ENCODE results near the gene C2orf81. TPM values are rescaled to one million over a fixed set of nuclear protein-coding genes. Genes with fewer than 3 reads are reported as not detected.

The C2orf81 gene
- total RNA-seq, 6 experiments from 2014 or later = 0.53 to 2.3 (median 1.4) TPM

DNA sequence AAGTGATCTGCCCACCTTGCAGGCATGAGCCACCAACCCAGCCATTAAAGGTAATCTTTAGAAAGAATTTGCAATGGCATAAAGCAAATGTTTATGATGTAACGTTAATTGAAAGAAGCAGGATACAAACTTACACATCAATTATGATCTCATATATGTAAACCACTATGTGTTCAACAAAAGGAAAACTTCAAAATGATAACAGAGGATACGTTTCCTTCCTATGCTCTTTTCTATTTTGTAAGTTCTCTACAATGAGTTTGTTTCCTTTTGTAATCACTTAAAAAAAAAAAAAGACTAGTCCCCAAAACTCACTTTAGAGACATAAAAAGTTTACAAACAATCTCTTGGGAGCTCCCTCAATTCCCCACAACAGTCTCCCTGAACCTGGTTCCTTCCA lies 1.4 kb downstream of the C2orf81 start:
- TF ChIP-seq, protein P1, sequence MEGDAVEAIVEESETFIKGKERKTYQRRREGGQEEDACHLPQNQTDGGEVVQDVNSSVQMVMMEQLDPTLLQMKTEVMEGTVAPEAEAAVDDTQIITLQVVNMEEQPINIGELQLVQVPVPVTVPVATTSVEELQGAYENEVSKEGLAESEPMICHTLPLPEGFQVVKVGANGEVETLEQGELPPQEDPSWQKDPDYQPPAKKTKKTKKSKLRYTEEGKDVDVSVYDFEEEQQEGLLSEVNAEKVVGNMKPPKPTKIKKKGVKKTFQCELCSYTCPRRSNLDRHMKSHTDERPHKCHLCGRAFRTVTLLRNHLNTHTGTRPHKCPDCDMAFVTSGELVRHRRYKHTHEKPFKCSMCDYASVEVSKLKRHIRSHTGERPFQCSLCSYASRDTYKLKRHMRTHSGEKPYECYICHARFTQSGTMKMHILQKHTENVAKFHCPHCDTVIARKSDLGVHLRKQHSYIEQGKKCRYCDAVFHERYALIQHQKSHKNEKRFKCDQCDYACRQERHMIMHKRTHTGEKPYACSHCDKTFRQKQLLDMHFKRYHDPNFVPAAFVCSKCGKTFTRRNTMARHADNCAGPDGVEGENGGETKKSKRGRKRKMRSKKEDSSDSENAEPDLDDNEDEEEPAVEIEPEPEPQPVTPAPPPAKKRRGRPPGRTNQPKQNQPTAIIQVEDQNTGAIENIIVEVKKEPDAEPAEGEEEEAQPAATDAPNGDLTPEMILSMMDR (IDR thresholded peaks at IDR 0.05) = no peak
- Mint-ChIP-seq H3K27ac (peak overlapping the region; percentile 13), H3K4me3 (peak overlapping the region; percentile 11; the same call in 1 of the 2 replicates), H3K4me1 (ENCODE audit: low read depth) (peaks cover 33% of the 10 kb centered on the region), H3K36me3 (ENCODE audit: low read depth) (peaks cover 7% of the 10 kb centered on the region; the same call in 1 of the 2 replicates), H3K27me3 (ENCODE audit: insufficient read depth) (no peaks in the 10 kb centered on the region; the same call in 1 of the 2 replicates), H3K9me3 (no peaks in the 10 kb centered on the region)
- no peak for DNase-seq

DNA sequence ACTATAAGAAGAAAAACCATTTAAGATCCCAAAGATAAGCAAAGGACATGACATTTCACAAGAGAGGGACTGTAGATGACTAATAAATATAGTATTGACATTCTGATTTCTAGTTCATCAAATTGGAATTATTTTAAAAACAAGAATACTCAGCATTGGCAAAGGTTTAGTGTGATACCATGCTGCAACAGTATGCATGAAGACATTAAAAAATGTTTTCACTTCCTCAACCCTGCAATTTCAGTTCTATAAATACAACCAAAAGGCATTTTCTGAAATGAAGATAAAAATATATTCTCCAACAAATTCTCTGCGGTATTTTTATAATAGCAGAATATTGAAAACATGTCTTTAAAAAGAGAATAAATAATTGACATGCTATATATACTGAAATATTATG lies 2.1 kb downstream of the C2orf81 start:
- no peak for DNase-seq
- Mint-ChIP-seq H3K27me3 (ENCODE audit: insufficient read depth) (no peaks in the 10 kb centered on the region; the same call in 1 of the 2 replicates), H3K9me3 (no peaks in the 10 kb centered on the region), H3K27ac (no peak overlapping the region), H3K4me3 (no peak overlapping the region), H3K36me3 (ENCODE audit: low read depth) (0 out of 2 replicates have a peak, but pooled peaks cover under 1% of the 10 kb centered on the region), H3K4me1 (ENCODE audit: low read depth) (peaks cover 26% of the 10 kb centered on the region)
- TF ChIP-seq, protein P1 (IDR thresholded peaks at IDR 0.05) = no peak

DNA sequence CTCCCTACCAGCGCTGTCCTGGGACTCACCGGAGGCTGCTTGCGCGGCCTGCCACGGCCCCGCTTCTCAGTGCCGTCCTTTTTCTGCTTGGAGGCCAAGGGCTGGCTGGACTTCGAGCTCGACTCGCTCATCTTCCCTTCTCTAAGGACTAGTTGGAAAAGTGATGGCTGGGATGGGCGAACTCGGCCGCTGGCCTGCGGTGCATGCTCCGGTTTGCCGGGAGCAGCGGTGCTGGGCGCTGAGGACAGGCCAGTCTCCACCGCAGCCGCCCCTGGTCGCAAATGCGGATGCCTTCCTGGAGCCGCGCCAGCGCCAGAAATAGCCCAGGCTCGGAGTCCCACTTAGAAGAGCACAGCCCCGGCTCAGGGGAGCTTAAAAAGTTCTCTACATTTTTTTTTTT lies 3.1 kb downstream of the C2orf81 start:
- Mint-ChIP-seq H3K9me3 (no peaks in the 10 kb centered on the region), H3K4me1 (ENCODE audit: low read depth) (peaks cover 21% of the 10 kb centered on the region), H3K27me3 (ENCODE audit: insufficient read depth) (no peaks in the 10 kb centered on the region; the same call in 1 of the 2 replicates), H3K4me3 (no peak overlapping the region), H3K36me3 (ENCODE audit: low read depth) (no peaks in the 10 kb centered on the region), H3K27ac (no peak overlapping the region)
- no peak for DNase-seq
- TF ChIP-seq, protein P1 (IDR thresholded peaks at IDR 0.05) = no peak

DNA sequence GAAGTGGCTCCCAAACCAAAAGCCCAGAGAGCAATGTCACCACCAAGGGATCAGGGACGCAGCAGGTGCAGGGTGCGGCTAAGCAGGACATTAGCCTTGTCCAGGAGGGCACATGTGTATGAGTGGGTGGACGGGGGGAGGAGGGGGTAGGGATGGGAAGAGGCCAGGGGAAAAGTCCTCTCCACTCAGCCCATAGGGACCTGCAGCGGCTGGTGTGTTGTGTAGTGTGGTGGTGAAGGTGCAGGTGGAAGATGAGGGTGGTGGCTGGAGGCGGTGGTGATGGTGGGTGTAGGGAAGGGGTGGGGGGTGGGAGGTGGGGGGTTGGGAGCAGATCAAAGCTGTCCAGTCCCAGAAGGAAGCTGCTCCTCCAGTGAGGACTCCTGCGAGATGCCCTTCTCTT lies 3.7 kb downstream of the C2orf81 start:
- DNase-seq = no peak
- no peak overlapping the region for H3K4me3 Mint-ChIP-seq
- peaks cover 16% of the 10 kb centered on the region for H3K4me1 Mint-ChIP-seq (ENCODE audit: low read depth)
- no peaks in the 10 kb centered on the region for H3K36me3 Mint-ChIP-seq (ENCODE audit: low read depth)
- TF ChIP-seq, protein P1 (IDR thresholded peaks at IDR 0.05) = no peak
- H3K27me3 Mint-ChIP-seq (ENCODE audit: insufficient read depth) = no peaks in the 10 kb centered on the region; the same call in 1 of the 2 replicates
- H3K9me3 Mint-ChIP-seq = no peaks in the 10 kb centered on the region
- no peak overlapping the region for H3K27ac Mint-ChIP-seq

DNA sequence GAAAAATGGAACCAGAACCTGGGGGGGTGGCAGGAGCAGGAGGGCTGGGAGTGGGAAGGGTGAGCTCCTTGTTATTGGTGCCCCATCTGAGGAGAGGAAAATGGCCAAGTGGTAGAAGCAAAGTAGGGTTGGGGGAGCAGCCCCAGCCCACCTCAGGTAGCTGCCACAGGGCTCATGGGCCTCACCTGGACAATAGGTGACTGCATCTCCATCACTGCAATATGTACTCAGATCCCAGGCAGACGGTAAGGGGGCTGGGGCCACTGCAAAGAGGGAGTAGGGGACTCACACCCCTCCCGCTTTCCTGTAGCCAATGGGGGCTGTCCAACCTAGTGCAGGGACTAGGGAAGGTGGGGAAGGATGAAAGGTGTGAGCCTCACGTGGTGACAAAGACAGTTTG lies 4.2 kb downstream of the C2orf81 start:
- Mint-ChIP-seq H3K4me3 (no peak overlapping the region), H3K4me1 (ENCODE audit: low read depth) (peaks cover 10% of the 10 kb centered on the region), H3K36me3 (ENCODE audit: low read depth) (no peaks in the 10 kb centered on the region), H3K27ac (no peak overlapping the region), H3K27me3 (ENCODE audit: insufficient read depth) (no peaks in the 10 kb centered on the region; the same call in 1 of the 2 replicates), H3K9me3 (no peaks in the 10 kb centered on the region)
- TF ChIP-seq, protein P1 (IDR thresholded peaks at IDR 0.05) = no peak
- DNase-seq = no peak

DNA sequence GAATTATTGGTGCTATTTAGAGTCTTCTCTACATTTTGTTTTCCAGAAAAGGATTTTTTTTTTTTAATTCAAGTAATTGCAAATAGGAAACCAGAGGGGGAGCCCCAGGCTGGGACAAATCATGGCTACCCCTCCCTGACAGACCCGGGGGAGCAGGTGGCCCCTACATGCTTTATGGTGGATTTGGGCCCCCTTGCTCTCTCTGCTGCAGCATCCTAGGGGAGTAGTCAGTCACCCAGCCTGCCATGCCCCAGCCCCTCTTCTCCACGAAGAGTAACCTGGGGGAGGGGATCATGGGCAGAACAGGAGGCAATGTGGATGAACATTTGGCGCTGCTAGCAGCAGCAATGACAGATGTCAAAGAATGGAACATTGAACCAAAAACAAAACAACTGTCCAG lies 4.6 kb downstream of the C2orf81 start:
- peaks cover 7% of the 10 kb centered on the region for H3K4me1 Mint-ChIP-seq (ENCODE audit: low read depth)
- H3K27me3 Mint-ChIP-seq (ENCODE audit: insufficient read depth) = no peaks in the 10 kb centered on the region; the same call in 1 of the 2 replicates
- H3K27ac Mint-ChIP-seq = no peak overlapping the region
- no peak overlapping the region for H3K4me3 Mint-ChIP-seq
- TF ChIP-seq, protein P1 (IDR thresholded peaks at IDR 0.05) = peak; percentile 43
- H3K36me3 Mint-ChIP-seq (ENCODE audit: low read depth) = no peaks in the 10 kb centered on the region
- no peaks in the 10 kb centered on the region for H3K9me3 Mint-ChIP-seq
- no peak for DNase-seq
